Stimulated activated CD4-positive, alpha-beta T cell treated with anti-CD3 and anti-CD28 coated beads, Interleukin-12 subunit alpha, Interleukin-12 subunit beta, amount 100 ng/mL, for 4 hours (primary cell): Measurements from ENCODE around the gene CCDC40.
"Not testable (repeated sequence)": the region's sequence is repeated elsewhere in the genome, so short reads cannot be mapped to it uniquely, and the experiment has no call there.

Source experiments
- DNase-seq: peaks from one replicate; pipeline ENCODE4 v3.0.0-alpha.2; 2020

Gene CCDC40, protein sequence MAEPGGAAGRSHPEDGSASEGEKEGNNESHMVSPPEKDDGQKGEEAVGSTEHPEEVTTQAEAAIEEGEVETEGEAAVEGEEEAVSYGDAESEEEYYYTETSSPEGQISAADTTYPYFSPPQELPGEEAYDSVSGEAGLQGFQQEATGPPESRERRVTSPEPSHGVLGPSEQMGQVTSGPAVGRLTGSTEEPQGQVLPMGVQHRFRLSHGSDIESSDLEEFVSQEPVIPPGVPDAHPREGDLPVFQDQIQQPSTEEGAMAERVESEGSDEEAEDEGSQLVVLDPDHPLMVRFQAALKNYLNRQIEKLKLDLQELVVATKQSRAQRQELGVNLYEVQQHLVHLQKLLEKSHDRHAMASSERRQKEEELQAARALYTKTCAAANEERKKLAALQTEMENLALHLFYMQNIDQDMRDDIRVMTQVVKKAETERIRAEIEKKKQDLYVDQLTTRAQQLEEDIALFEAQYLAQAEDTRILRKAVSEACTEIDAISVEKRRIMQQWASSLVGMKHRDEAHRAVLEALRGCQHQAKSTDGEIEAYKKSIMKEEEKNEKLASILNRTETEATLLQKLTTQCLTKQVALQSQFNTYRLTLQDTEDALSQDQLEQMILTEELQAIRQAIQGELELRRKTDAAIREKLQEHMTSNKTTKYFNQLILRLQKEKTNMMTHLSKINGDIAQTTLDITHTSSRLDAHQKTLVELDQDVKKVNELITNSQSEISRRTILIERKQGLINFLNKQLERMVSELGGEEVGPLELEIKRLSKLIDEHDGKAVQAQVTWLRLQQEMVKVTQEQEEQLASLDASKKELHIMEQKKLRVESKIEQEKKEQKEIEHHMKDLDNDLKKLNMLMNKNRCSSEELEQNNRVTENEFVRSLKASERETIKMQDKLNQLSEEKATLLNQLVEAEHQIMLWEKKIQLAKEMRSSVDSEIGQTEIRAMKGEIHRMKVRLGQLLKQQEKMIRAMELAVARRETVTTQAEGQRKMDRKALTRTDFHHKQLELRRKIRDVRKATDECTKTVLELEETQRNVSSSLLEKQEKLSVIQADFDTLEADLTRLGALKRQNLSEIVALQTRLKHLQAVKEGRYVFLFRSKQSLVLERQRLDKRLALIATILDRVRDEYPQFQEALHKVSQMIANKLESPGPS

GRCh38 chr17:80035937-80036714 lies at the start of gene CCDC40:
Gene CCDC40, plus strand, starts transcription at chr17:80036642. Its CDS starts 21 bp downstream, at chr17:80036663.
- peak; percentile 65 for DNase-seq

DNA sequence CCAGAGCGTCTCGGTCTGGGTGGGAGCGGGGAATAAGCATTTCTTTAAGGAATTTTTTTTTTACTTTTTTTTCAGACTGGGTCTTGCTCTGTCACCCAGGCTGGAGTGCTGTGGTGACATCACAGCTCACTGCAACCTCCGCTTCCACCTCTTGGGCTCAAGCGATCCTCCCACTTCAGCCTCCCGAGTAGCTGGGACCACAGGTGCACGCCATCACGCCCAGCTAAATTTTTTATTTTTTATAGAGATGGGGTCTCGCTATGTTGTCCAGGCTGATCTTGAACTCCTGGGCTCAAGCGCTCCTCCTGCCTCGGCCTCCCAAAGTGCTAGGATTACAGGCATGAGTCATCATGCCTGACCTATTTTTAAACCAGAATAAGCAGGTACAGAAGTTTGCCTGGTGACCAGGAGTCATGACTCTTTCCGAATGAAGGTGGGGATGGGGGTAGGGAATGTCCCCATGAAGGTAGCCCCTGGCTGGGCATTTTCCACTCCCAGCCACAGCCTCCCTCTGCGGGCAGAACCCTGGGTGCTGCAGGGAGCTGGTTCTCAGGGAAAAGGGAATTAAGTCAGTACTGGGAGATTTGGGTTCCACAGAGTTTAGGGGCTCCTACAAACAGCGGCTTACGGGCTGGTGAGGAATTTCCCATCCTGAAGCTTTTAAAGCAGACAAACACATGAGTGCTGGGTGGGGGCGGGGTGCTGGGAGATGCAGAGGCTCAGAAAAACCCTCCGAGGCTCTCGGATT lies 49.1 kb upstream of the CCDC40 start:
- no peak for DNase-seq

- DNase-seq = no peak
Measured at GRCh38 chr17:79987935-79988184, 48.6 kb upstream of the CCDC40 start.

DNA sequence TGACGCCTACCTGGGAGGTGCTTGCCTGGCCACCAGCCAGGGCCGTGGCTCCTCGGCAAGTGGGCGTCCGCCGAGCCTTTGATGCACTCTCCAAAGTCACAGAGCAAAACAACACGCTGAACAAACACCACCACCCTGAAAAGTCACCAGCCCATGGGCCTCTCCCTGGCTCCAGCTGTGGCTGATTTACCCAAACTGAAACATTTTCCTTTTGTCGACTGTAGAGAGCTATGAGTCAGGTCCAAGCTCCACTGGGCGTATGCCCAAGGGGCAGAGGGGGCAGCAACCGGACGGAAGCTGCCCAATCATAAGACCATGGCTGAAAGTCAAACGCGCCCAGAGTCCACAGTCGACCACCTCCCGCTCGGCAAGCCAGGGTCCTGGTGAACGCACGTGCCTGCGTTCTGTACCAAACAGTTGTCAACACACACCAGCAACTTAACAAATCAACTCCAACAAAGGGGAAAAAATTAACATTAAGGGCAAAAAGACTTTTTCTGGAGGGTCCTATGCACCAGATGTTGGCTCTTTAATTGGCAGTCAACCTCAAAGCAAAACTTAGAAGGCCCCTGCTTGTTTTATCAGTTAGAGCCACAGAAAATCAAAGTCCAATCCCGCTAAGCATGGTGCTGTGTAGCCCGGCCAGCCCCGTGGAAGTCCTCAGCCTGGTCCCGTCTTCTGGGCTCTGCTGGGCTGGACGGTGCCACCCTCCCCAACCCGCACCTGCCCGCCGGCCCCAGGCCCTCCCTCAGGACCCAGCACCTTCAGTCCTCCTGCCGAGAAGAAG lies 48.1 kb upstream of the CCDC40 start:
- DNase-seq = no peak

GRCh38 chr17:79989106-79989835 lies 47.2 kb upstream of the CCDC40 start:
- DNase-seq = no peak

DNA sequence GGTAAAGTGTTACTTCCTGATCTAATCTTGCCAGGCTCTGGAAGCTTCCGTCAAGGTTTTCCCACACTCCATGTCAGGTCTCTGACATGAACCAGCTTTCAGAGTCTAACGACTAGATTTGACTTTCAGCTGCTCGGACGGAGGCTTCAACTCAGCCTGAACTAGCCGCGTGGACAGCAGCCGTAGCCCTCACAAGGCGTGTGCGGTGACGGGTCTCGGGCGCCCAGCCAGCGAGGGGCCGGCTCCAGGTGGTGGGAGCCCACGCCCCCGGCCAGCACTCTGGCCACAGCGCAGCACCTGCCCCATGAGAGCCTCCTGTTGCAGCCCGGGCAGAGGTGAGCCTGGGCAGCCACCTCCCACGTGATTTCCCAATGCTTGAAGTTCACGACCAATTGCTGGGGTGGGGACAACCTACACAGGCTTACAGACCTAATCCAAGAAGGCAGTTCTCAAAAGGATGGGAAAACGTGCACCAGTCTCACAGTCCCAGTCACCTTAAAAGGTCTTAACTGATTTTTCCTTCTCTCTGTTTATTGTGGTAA lies 46.3 kb upstream of the CCDC40 start:
- DNase-seq = no peak

- DNase-seq = no peak
Measured at GRCh38 chr17:79990704-79991103, 45.7 kb upstream of the CCDC40 start.

GRCh38 chr17:79991140-79991923 lies 45.1 kb upstream of the CCDC40 start:
- peak; percentile 79 for DNase-seq

DNA sequence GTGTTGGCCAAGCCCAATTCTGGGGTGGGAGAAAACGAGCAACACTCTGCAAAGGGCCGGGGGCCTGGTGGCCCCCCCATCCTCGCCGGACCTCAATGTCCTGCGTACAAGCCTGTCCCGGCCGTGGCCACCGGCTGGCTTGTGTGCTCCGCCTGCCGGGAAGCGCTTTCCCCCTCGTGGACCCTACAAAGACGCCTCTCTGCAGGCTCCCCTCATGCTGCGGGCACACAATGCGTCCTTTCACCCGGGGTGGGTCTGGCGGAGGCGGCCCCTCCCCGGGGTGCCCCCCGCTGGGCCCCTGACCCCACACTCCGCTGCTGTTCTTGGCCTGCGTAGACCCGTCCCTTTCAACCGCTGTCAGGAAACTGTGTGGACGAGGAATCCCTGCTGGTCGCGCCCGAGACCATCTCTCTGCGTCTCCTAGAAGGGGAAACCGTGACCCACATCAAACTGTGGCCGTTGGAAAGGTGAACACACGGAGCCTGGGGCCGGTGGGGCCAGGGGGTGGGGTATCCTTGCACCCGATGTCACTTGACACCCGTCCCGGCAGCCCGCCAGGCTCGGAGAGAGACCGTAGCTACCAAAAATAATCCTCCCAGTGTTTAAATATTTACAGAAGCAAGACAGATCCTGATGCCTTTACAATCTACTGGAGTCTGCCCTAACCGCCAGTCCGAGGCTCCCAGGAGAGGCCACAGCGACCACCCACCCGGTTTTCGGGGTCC lies 44.4 kb upstream of the CCDC40 start:
- no peak for DNase-seq

GRCh38 chr17:79992649-79993389 lies 43.6 kb upstream of the CCDC40 start:
- no peak for DNase-seq

DNA sequence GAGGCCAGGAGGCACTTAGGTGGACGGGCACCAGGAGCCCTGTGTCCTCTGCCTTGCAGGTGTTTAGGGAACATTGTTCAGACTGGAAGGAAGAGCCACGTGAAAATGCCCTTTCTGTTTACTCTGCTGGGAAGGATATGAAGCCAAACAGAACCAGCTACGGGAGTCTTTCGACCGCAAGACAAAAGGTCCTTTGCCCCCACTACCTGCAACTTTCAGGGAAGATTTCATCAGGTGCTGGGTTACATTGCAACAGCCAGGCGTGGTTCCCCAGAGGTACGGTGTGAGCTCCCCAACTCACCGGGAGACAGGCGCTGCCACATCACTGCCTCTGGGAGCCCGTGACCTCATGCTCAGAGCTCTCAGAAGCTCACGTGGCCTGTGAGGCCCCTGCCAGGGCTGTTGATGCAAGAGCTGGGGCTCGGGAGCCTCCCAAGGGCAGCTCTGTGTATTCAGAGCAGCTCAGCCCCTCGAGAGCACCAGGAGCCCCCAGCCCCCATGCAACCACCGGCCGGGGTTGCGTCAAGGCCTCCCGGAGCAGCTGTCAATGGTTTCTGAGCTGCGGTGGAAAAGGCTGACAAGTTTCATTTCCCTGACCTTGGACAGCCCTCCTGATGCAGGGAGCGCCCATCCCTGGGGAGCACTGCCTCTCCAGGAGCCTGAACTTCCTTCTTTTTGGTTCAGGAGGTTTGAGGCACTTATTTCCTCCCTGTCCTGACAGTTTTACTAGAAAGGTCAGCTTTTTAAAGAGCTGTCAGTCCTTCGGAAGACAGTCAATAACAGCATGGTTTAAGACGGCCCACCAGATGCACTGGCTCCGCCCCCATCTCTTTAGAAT lies 42.8 kb upstream of the CCDC40 start:
- peak; percentile 50 for DNase-seq

GRCh38 chr17:79994228-79994569 lies 42.2 kb upstream of the CCDC40 start:
- not testable (repeated sequence) for DNase-seq

GRCh38 chr17:79994602-79995001 lies 41.8 kb upstream of the CCDC40 start:
- no peak for DNase-seq

GRCh38 chr17:79995696-79996095 lies 40.7 kb upstream of the CCDC40 start:
- DNase-seq = no peak

DNA sequence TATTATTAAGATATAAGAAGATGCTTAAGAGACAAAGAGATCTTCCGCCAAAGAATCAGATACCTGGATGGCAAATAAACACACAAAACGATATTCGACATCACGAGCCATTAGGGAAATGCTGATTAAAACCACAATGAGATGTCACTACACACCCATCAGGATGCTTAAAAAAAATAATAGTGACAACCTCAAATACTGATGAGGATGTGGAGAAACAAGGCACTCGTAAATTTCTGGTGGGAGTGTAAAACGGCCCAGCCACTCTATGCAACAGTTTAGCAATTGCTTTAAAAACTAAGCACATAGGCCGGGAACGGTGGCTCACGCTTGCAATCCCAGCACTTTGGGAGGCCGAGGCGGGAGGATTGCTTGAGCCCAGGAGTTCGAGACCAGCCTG lies 40.2 kb upstream of the CCDC40 start:
- DNase-seq = no peak

- peak; percentile 44 for DNase-seq
Measured at GRCh38 chr17:79997011-79997660, 39.3 kb upstream of the CCDC40 start.

- no peak for DNase-seq
Measured at GRCh38 chr17:80000136-80000535, 36.3 kb upstream of the CCDC40 start.
